CD4-positive, CD25-positive, alpha-beta regulatory T cell (primary cell): ENCODE data around the gene PTTG1IP. TPM values are rescaled to one million over a fixed set of nuclear protein-coding genes. Genes with fewer than 3 reads are reported as not detected.

Source experiments
- ATAC-seq, 2 donors: fragments of 150-1000 bp; cut with Tn5 transposase; one replicate each; pipeline ENCODE4 v1.10.0; 2021; ENCODE audit warnings: low read depth in 2 of 2, moderate number of reproducible peaks in 2 of 2, moderate library complexity in 1 of 2
- DNase-seq, 3 donors: peaks; one replicate each; pipeline versions ENCODE4 v3.0.0 to v3.0.0-alpha.2; 2012 to 2022; ENCODE audit warnings: mixed read lengths in 1 of 3
- H3K27ac ChIP-seq: one replicate; pipeline ENCODE4 v1.7.0; 2013; ENCODE audit warnings: mild to moderate bottlenecking, low read length; ENCODE audit not compliant: insufficient read depth, poor library complexity, severe bottlenecking
- H3K27me3 ChIP-seq: one replicate; pipeline ENCODE4 v1.7.0; 2013; ENCODE audit warnings: low read length; ENCODE audit not compliant: control insufficient read depth, insufficient read depth
- H3K36me3 ChIP-seq: one replicate; pipeline ENCODE4 v1.7.0; 2013; ENCODE audit warnings: mild to moderate bottlenecking, low read length, moderate library complexity; ENCODE audit not compliant: control insufficient read depth, insufficient read depth
- H3K4me1 ChIP-seq: 2 replicates; pipeline ENCODE4 v1.7.0; 2013; ENCODE audit warnings: mild to moderate bottlenecking, low read length; ENCODE audit not compliant: insufficient read depth, control insufficient read depth, poor library complexity, severe bottlenecking
- H3K4me3 ChIP-seq: one replicate; pipeline ENCODE4 v1.7.0; 2013; ENCODE audit warnings: low read depth, mild to moderate bottlenecking, low read length, moderate library complexity
- H3K9me3 ChIP-seq, 2 experiments: 1 replicate in 1 of 2; 2 replicates in 1 of 2; pipeline ENCODE4 v1.7.0; 2013; ENCODE audit warnings: low read length in 2 of 2, mild to moderate bottlenecking in 1 of 2, moderate library complexity in 1 of 2; ENCODE audit not compliant: control insufficient read depth in 2 of 2
- H3K27ac Mint-ChIP-seq, 3 donors: one replicate each; pipeline ENCODE4 v1.8.0; 2020 to 2022; ENCODE audit warnings: mild to moderate bottlenecking in 3 of 3, mixed read lengths in 3 of 3, moderate library complexity in 2 of 3
- H3K27me3 Mint-ChIP-seq: one replicate; pipeline ENCODE4 v1.8.0; 2022; ENCODE audit warnings: mild to moderate bottlenecking, mixed read lengths
- H3K36me3 Mint-ChIP-seq: one replicate; pipeline ENCODE4 v1.8.0; 2020; ENCODE audit warnings: mixed read lengths
- H3K4me1 Mint-ChIP-seq, 4 donors: one replicate each; pipeline ENCODE4 v1.8.0; 2020 to 2022; ENCODE audit warnings: mixed read lengths in 4 of 4, mild to moderate bottlenecking in 1 of 4
- H3K4me3 Mint-ChIP-seq, 4 donors: one replicate each; pipeline ENCODE4 v1.8.0; 2020 to 2022; ENCODE audit warnings: mild to moderate bottlenecking in 4 of 4, mixed read lengths in 4 of 4, moderate library complexity in 3 of 4
- H3K9me3 Mint-ChIP-seq, 7 donors: one replicate each; pipeline ENCODE4 v1.8.0; 2020 to 2022; ENCODE audit warnings: mixed read lengths in 7 of 7, mild to moderate bottlenecking in 3 of 7, moderate library complexity in 2 of 7
- polyA plus RNA-seq, 4 donors: library from polyadenylated mRNA; unstranded; fragments of 300-500 nt; fragmentation: Illumina TruSeq; gene quantifications; one replicate each; pipeline ENCODE4 v1.2.3, GENCODE V29; 2021
- total RNA-seq: library from RNA; stranded (reverse); gene quantifications from one replicate; pipeline ENCODE4 v1.2.3, GENCODE V29; 2022

Gene PTTG1IP
- total and polyA plus RNA-seq, 5 donors from 2014 or later = 78.5 to 100 (median 95.6) TPM

DNA sequence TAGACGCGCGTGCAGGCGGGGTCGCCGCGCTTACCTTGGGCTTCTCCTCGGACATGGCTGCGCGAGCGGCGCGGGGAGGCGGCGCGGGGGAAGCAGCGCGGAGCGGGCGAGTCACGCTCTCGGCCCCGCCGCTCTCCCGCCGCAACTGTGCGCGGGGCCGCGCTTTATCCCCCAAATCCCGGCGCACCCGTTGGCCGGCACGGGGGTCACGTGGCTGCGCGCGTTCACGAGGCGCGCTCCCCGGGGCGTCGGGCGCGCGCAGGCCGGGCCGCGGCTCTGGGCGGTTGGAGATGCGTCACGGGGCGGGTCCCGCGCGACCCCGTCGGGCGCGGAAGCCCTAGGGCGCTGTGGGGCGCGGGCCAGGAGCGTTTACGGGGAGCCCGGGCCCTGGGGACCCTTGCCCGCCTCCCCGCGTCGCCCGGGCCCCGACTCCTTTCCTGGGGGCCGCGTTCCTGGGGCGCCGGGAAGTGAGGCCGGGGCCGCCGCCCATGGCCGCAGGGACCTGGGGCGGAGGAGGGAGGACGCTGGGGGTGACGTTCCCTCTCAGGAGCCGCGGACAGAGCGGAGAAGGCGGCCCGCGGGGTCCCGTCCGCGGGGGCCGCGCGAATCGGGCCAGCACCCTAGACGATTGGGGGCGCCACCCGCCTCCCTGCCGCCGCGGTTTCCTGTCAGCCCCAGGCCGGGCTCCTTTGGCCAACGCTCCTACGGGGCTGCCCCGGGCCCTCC, 55.4 kb downstream of the PTTG1IP start, which contains the start of gene SUMO3:
SUMO3 (minus strand) TSS at position 149 of the 726 bp plus-strand sequence; CDS start at position 55, 94 bp downstream.
- Histone ChIP-seq H3K4me3 (no peak within 1 kb of the TSS), H3K27me3 (no peaks in the 10 kb centered on the region), H3K27ac (peak within 1 kb of the TSS; percentile 81), H3K9me3 (peaks cover 8 to 14% of the 10 kb centered on the region in 2 experiments), H3K36me3 (peaks cover 2% of the 10 kb centered on the region), H3K4me1 (peaks cover 18% of the 10 kb centered on the region)
- H3K36me3 Mint-ChIP-seq = no peaks in the 10 kb centered on the region
- H3K4me3 Mint-ChIP-seq = peak within 1 kb of the TSS; percentile 68 to 83 (median 74)
- peak; percentile 75 to 78 for ATAC-seq
- H3K4me1 Mint-ChIP-seq = peaks cover 4 to 18% (median 9%) of the 10 kb centered on the region in 4 donors
- H3K27ac Mint-ChIP-seq = no peak within 1 kb of the TSS
- H3K9me3 Mint-ChIP-seq = peaks cover 0 to 14% (median 8%) of the 10 kb centered on the region in 7 donors
- no peaks in the 10 kb centered on the region for H3K27me3 Mint-ChIP-seq
- peak; percentile 78 to 90 (median 87) for DNase-seq

- peak overlapping the region; percentile 81 for H3K27ac ChIP-seq
- H3K4me1 ChIP-seq = peaks cover 18% of the 10 kb centered on the region
- peak; percentile 84 to 89 for ATAC-seq
- peak overlapping the region; percentile 47 to 83 (median 70) for H3K4me3 Mint-ChIP-seq
- H3K4me3 ChIP-seq = no peak overlapping the region
- no peaks in the 10 kb centered on the region for H3K27me3 Mint-ChIP-seq
- peak; percentile 89 to 90 (median 89) for DNase-seq
- peaks cover 4 to 18% (median 10%) of the 10 kb centered on the region in 4 donors for H3K4me1 Mint-ChIP-seq
- H3K9me3 Mint-ChIP-seq = peaks cover 0 to 11% (median 5%) of the 10 kb centered on the region in 7 donors
- H3K27me3 ChIP-seq = no peaks in the 10 kb centered on the region
- H3K27ac Mint-ChIP-seq = no peak overlapping the region
- peaks cover 4 to 8% of the 10 kb centered on the region in 2 experiments for H3K9me3 ChIP-seq
- H3K36me3 ChIP-seq = peaks cover 4% of the 10 kb centered on the region
- H3K36me3 Mint-ChIP-seq = peaks cover 3% of the 10 kb centered on the region
These were observed 56.0 kb downstream of the PTTG1IP start for GRCh38 chr21:44817506-44817880.

GRCh38 chr21:44816761-44817505, 56.6 kb downstream of the PTTG1IP start:
- Mint-ChIP-seq H3K9me3 (peaks cover 0 to 7% (median 2%) of the 10 kb centered on the region in 7 donors), H3K4me1 (peaks cover 0 to 21% (median 10%) of the 10 kb centered on the region in 4 donors), H3K4me3 (peak overlapping the region; percentile 73 to 84 (median 80)), H3K27me3 (no peaks in the 10 kb centered on the region), H3K27ac (peak overlapping the region in 1 of 3 donors; percentile 11), H3K36me3 (peaks cover 3% of the 10 kb centered on the region)
- ATAC-seq (no peak), DNase-seq (no peak)
- Histone ChIP-seq H3K4me3 (no peak overlapping the region), H3K4me1 (peaks cover 18% of the 10 kb centered on the region), H3K9me3 (peaks cover 2 to 5% of the 10 kb centered on the region in 2 experiments), H3K27ac (peak overlapping the region; percentile 81), H3K27me3 (no peaks in the 10 kb centered on the region), H3K36me3 (peaks cover 7% of the 10 kb centered on the region)

DNA sequence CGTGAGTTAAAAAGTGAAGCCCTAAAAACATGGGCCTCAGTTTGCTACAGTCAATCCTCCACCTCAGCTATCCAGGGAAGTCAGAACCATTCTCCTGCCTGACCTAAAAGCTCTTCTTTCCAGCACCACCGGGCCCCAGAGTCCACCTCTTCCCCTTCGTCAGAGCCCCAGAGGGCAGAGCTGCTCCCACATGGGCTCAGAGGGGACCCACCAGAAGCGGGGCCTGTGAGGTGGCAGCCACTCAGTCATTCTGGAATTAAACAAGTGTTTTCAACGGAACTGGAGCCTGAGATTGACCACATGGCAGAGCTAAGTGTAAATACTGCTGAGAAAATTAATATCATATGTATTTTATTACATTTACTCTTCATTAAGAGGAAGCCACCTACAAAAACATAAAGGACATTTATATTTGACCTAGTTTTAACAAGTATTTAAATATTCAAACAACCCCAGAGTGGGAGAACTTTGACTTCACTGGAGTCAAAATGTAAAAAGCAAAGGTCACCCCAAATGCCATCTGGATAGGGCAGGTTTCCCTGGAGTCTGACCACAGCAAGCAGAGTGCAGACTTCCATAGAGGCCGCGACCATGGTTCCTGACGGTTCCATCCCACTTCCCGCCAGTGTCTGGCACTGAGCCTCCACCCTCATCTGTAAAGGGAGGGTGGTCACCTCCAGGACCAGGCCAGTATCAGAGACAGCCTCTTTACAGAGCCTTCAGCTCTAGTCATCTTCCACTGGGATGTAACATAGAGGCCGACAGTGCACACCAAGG, 57.5 kb downstream of the PTTG1IP start:
- H3K27me3 ChIP-seq = no peaks in the 10 kb centered on the region
- ATAC-seq (no peak), DNase-seq (no peak)
- H3K4me1 ChIP-seq = peaks cover 18% of the 10 kb centered on the region
- Mint-ChIP-seq H3K9me3 (peaks cover 0 to 7% (median 0%) of the 10 kb centered on the region in 7 donors), H3K27me3 (no peaks in the 10 kb centered on the region), H3K4me3 (peak overlapping the region; percentile 73 to 84 (median 80)), H3K4me1 (peaks cover 0 to 24% (median 14%) of the 10 kb centered on the region in 4 donors), H3K27ac (peak overlapping the region in 1 of 3 donors; percentile 11), H3K36me3 (peaks cover 4% of the 10 kb centered on the region)
- peaks cover 7% of the 10 kb centered on the region for H3K36me3 ChIP-seq
- H3K27ac ChIP-seq = no peak overlapping the region
- no peaks in the 10 kb centered on the region for H3K9me3 ChIP-seq
- no peak overlapping the region for H3K4me3 ChIP-seq

- ATAC-seq = no peak
- Histone ChIP-seq H3K4me3 (no peak overlapping the region), H3K27ac (no peak overlapping the region), H3K9me3 (no peaks in the 10 kb centered on the region), H3K27me3 (no peaks in the 10 kb centered on the region), H3K4me1 (peaks cover 18% of the 10 kb centered on the region), H3K36me3 (peaks cover 12% of the 10 kb centered on the region)
- DNase-seq = no peak
- Mint-ChIP-seq H3K4me1 (peaks cover 0 to 28% (median 17%) of the 10 kb centered on the region in 4 donors), H3K27me3 (no peaks in the 10 kb centered on the region), H3K27ac (no peak overlapping the region), H3K36me3 (peaks cover 8% of the 10 kb centered on the region), H3K9me3 (peaks cover 0 to 7% (median 0%) of the 10 kb centered on the region in 7 donors), H3K4me3 (peak overlapping the region in 1 of 4 donors; percentile 76)
These were observed 58.3 kb downstream of the PTTG1IP start for GRCh38 chr21:44815225-44815624.

DNA sequence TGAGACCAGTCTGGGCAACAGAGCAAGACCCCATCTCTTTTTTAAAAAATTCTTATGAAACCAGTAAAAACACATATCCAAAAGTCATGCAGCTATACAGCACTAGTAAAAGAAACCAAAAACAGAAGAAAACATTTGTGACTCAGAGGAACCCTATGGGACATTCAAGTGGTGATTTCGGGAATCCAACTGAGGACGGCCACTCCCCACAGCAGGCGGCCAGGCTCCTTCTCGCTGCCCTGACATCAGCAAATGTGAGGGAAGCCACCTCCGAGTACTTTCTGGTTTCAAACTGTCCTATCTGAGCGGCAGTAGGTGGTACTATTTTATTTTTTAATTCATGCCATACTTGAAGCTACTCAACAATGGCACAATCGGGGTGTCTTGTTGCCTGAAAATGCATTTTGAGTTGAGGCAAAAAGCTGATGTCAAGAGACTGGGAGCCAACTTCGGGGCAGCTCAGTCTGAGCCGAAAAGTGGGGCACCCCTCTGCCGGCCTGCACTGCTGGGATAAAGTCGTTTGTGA, 58.9 kb downstream of the PTTG1IP start:
- Mint-ChIP-seq H3K4me3 (peak overlapping the region in 1 of 4 donors; percentile 76), H3K9me3 (peaks cover 0 to 4% (median 0%) of the 10 kb centered on the region in 7 donors), H3K4me1 (peaks cover 0 to 33% (median 18%) of the 10 kb centered on the region in 4 donors), H3K36me3 (peaks cover 13% of the 10 kb centered on the region), H3K27ac (no peak overlapping the region), H3K27me3 (no peaks in the 10 kb centered on the region)
- Histone ChIP-seq H3K27me3 (no peaks in the 10 kb centered on the region), H3K9me3 (no peaks in the 10 kb centered on the region), H3K36me3 (peaks cover 18% of the 10 kb centered on the region), H3K4me3 (no peak overlapping the region), H3K4me1 (peaks cover 18% of the 10 kb centered on the region), H3K27ac (no peak overlapping the region)
- ATAC-seq = no peak
- DNase-seq = no peak

- Histone ChIP-seq H3K27ac (no peak overlapping the region), H3K27me3 (no peaks in the 10 kb centered on the region), H3K9me3 (no peaks in the 10 kb centered on the region), H3K4me3 (no peak overlapping the region), H3K36me3 (peaks cover 25% of the 10 kb centered on the region), H3K4me1 (peaks cover 18% of the 10 kb centered on the region)
- DNase-seq (no peak), ATAC-seq (no peak)
- Mint-ChIP-seq H3K27ac (no peak overlapping the region), H3K9me3 (peaks cover 0 to 2% (median 0%) of the 10 kb centered on the region in 7 donors), H3K4me1 (peaks cover 0 to 33% (median 16%) of the 10 kb centered on the region in 4 donors), H3K36me3 (peaks cover 21% of the 10 kb centered on the region), H3K27me3 (no peaks in the 10 kb centered on the region), H3K4me3 (no peak overlapping the region)
These were observed 59.8 kb downstream of the PTTG1IP start for GRCh38 chr21:44813727-44814126.
